ENCODE measurements around the gene NANOS3.

The NANOS3 gene

GRCh38 chr19:13884726-13885591, 8.0 kb downstream of the NANOS3 start:
- Histone ChIP-seq H3K79me1 (ENCODE audit: low read depth, low read length) (no peaks in the 10 kb centered on the region), H2BK12ac (ENCODE audit: low read length) (no peak overlapping the region), H3K4me3 (ENCODE audit: low read length in 2 of 2) (no peak overlapping the region), H4K8ac (ENCODE audit: low read depth, low read length) (no peak overlapping the region), H3K4ac (ENCODE audit: low read length) (peak overlapping the region; percentile 18), H2AK5ac (ENCODE audit: low read depth, low read length) (peak overlapping the region; percentile 76), H4K91ac (ENCODE audit: low read depth, low read length, poor library complexity) (no peak overlapping the region), H3K23ac (ENCODE audit: low read depth, low read length, poor library complexity) (peak overlapping the region; percentile 11), H2AFZ (ENCODE audit: low read length) (no peak overlapping the region), H3K9ac (ENCODE audit: low read depth, low read length, poor library complexity) (no peak overlapping the region), H2BK5ac (ENCODE audit: low read length) (no peak overlapping the region), H2BK15ac (ENCODE audit: low read length) (no peak overlapping the region), H3K36me3 (replicated peaks in 1 of 2; ENCODE audit: control insufficient read depth in 2 of 2, insufficient read depth in 2 of 2, low read length in 2 of 2) (no peaks in the 10 kb centered on the region), H3K4me1 (ENCODE audit: control insufficient read depth in 2 of 2, insufficient read depth in 1 of 2, low read depth in 1 of 2, low read length in 2 of 2) (peaks cover 17 to 23% of the 10 kb centered on the region in 2 donors), H2BK120ac (ENCODE audit: low read depth, low read length) (peak overlapping the region; percentile 78), H3K27ac (replicated peaks; ENCODE audit: low read length) (no peak overlapping the region), H3K4me2 (ENCODE audit: insufficient read depth, low read length, poor library complexity, severe bottlenecking) (no peak overlapping the region), H3K27me3 (ENCODE audit: control insufficient read depth in 3 of 3, insufficient read depth in 3 of 3, low read depth in 1 of 3, low read length in 3 of 3) (no peaks in the 10 kb centered on the region), H3K18ac (ENCODE audit: low read length) (peak overlapping the region; percentile 0), H3K14ac (ENCODE audit: low read length) (no peak overlapping the region), H3K9me3 (replicated peaks in 1 of 2; ENCODE audit: control insufficient read depth in 2 of 2, insufficient read depth in 1 of 2, low read depth in 1 of 2, low read length in 2 of 2) (no peaks in the 10 kb centered on the region)
- WGBS, 2 donors (ENCODE audit: extremely low coverage in 2 of 2, insufficient read length in 2 of 2, insufficient replicate concordance in 1 of 2), result no CpG with 5 or more reads among the region's 26 CpGs
- DNase-seq (ENCODE audit: low spot score), result no peak

- no peak overlapping the region for H4K8ac ChIP-seq (ENCODE audit: low read depth, low read length)
- WGBS, 2 donors (ENCODE audit: extremely low coverage in 2 of 2, insufficient read length in 2 of 2, insufficient replicate concordance in 1 of 2), result no CpG with 5 or more reads among the region's 20 CpGs
- peak overlapping the region; percentile 45 for H3K9ac ChIP-seq (ENCODE audit: low read depth, low read length, poor library complexity)
- no peak overlapping the region for H2BK15ac ChIP-seq (ENCODE audit: low read length)
- H3K4me1 ChIP-seq (ENCODE audit: control insufficient read depth in 2 of 2, insufficient read depth in 1 of 2, low read depth in 1 of 2, low read length in 2 of 2), result peaks cover 11 to 16% of the 10 kb centered on the region in 2 donors
- no peaks in the 10 kb centered on the region for H3K36me3 ChIP-seq (replicated peaks in 1 of 2; ENCODE audit: control insufficient read depth in 2 of 2, insufficient read depth in 2 of 2, low read length in 2 of 2)
- H2BK120ac ChIP-seq (ENCODE audit: low read depth, low read length), result no peak overlapping the region
- H2AFZ ChIP-seq (ENCODE audit: low read length), result no peak overlapping the region
- no peak overlapping the region for H3K27ac ChIP-seq (replicated peaks; ENCODE audit: low read length)
- no peak overlapping the region for H2BK12ac ChIP-seq (ENCODE audit: low read length)
- no peaks in the 10 kb centered on the region for H3K79me1 ChIP-seq (ENCODE audit: low read depth, low read length)
- H2BK5ac ChIP-seq (ENCODE audit: low read length), result no peak overlapping the region
- peak overlapping the region; percentile 3 for H3K18ac ChIP-seq (ENCODE audit: low read length)
- H4K91ac ChIP-seq (ENCODE audit: low read depth, low read length, poor library complexity), result no peak overlapping the region
- peak overlapping the region; percentile 76 for H2AK5ac ChIP-seq (ENCODE audit: low read depth, low read length)
- H3K4me3 ChIP-seq (ENCODE audit: low read length in 2 of 2), result no peak overlapping the region
- H3K23ac ChIP-seq (ENCODE audit: low read depth, low read length, poor library complexity), result no peak overlapping the region
- no peaks in the 10 kb centered on the region for H3K27me3 ChIP-seq (ENCODE audit: control insufficient read depth in 3 of 3, insufficient read depth in 3 of 3, low read depth in 1 of 3, low read length in 3 of 3)
- H3K4ac ChIP-seq (ENCODE audit: low read length), result no peak overlapping the region
- H3K9me3 ChIP-seq (replicated peaks in 1 of 2; ENCODE audit: control insufficient read depth in 2 of 2, insufficient read depth in 1 of 2, low read depth in 1 of 2, low read length in 2 of 2), result no peaks in the 10 kb centered on the region
- no peak for DNase-seq (ENCODE audit: low spot score)
- no peak overlapping the region for H3K4me2 ChIP-seq (ENCODE audit: insufficient read depth, low read length, poor library complexity, severe bottlenecking)
- H3K14ac ChIP-seq (ENCODE audit: low read length), result no peak overlapping the region
These were observed 9.0 kb downstream of the NANOS3 start for GRCh38 chr19:13885826-13886365.

- peaks cover 2 to 7% of the 10 kb centered on the region in 2 donors for H3K4me1 ChIP-seq (ENCODE audit: control insufficient read depth in 2 of 2, insufficient read depth in 1 of 2, low read depth in 1 of 2, low read length in 2 of 2)
- H2BK15ac ChIP-seq (ENCODE audit: low read length), result no peak overlapping the region
- no peak overlapping the region for H2BK5ac ChIP-seq (ENCODE audit: low read length)
- WGBS, 2 donors (ENCODE audit: extremely low coverage in 2 of 2, insufficient read length in 2 of 2, insufficient replicate concordance in 1 of 2), result no CpG with 5 or more reads among the region's 16 CpGs
- H3K4me2 ChIP-seq (ENCODE audit: insufficient read depth, low read length, poor library complexity, severe bottlenecking), result no peak overlapping the region
- no peak overlapping the region for H4K8ac ChIP-seq (ENCODE audit: low read depth, low read length)
- no peak overlapping the region for H4K91ac ChIP-seq (ENCODE audit: low read depth, low read length, poor library complexity)
- no peak overlapping the region for H3K23ac ChIP-seq (ENCODE audit: low read depth, low read length, poor library complexity)
- DNase-seq (ENCODE audit: low spot score), result no peak
- H2BK12ac ChIP-seq (ENCODE audit: low read length), result no peak overlapping the region
- H2BK120ac ChIP-seq (ENCODE audit: low read depth, low read length), result no peak overlapping the region
- no peaks in the 10 kb centered on the region for H3K9me3 ChIP-seq (replicated peaks in 1 of 2; ENCODE audit: control insufficient read depth in 2 of 2, insufficient read depth in 1 of 2, low read depth in 1 of 2, low read length in 2 of 2)
- no peak overlapping the region for H2AK5ac ChIP-seq (ENCODE audit: low read depth, low read length)
- no peak overlapping the region for H3K4ac ChIP-seq (ENCODE audit: low read length)
- no peak overlapping the region for H3K27ac ChIP-seq (replicated peaks; ENCODE audit: low read length)
- H3K14ac ChIP-seq (ENCODE audit: low read length), result no peak overlapping the region
- peak overlapping the region; percentile 2 for H3K18ac ChIP-seq (ENCODE audit: low read length)
- no peaks in the 10 kb centered on the region for H3K36me3 ChIP-seq (replicated peaks in 1 of 2; ENCODE audit: control insufficient read depth in 2 of 2, insufficient read depth in 2 of 2, low read length in 2 of 2)
- H2AFZ ChIP-seq (ENCODE audit: low read length), result no peak overlapping the region
- peak overlapping the region; percentile 24 for H3K9ac ChIP-seq (ENCODE audit: low read depth, low read length, poor library complexity)
- H3K27me3 ChIP-seq (ENCODE audit: control insufficient read depth in 3 of 3, insufficient read depth in 3 of 3, low read depth in 1 of 3, low read length in 3 of 3), result no peaks in the 10 kb centered on the region
- H3K79me1 ChIP-seq (ENCODE audit: low read depth, low read length), result no peaks in the 10 kb centered on the region
- no peak overlapping the region for H3K4me3 ChIP-seq (ENCODE audit: low read length in 2 of 2)
These were observed 10.1 kb downstream of the NANOS3 start for GRCh38 chr19:13887018-13887436.

- Histone ChIP-seq H3K4ac (ENCODE audit: low read length) (no peak overlapping the region), H2AK5ac (ENCODE audit: low read depth, low read length) (no peak overlapping the region), H3K36me3 (replicated peaks in 1 of 2; ENCODE audit: control insufficient read depth in 2 of 2, insufficient read depth in 2 of 2, low read length in 2 of 2) (no peaks in the 10 kb centered on the region), H4K91ac (ENCODE audit: low read depth, low read length, poor library complexity) (no peak overlapping the region), H2AFZ (ENCODE audit: low read length) (no peak overlapping the region), H3K27ac (replicated peaks; ENCODE audit: low read length) (no peak overlapping the region), H3K79me1 (ENCODE audit: low read depth, low read length) (no peaks in the 10 kb centered on the region), H2BK12ac (ENCODE audit: low read length) (no peak overlapping the region), H2BK120ac (ENCODE audit: low read depth, low read length) (no peak overlapping the region), H4K8ac (ENCODE audit: low read depth, low read length) (no peak overlapping the region), H3K4me2 (ENCODE audit: insufficient read depth, low read length, poor library complexity, severe bottlenecking) (no peak overlapping the region), H3K9ac (ENCODE audit: low read depth, low read length, poor library complexity) (peak overlapping the region; percentile 24), H3K18ac (ENCODE audit: low read length) (no peak overlapping the region), H3K4me1 (ENCODE audit: control insufficient read depth in 2 of 2, insufficient read depth in 1 of 2, low read depth in 1 of 2, low read length in 2 of 2) (peaks cover 1 to 2% of the 10 kb centered on the region in 2 donors), H2BK5ac (ENCODE audit: low read length) (no peak overlapping the region), H3K9me3 (replicated peaks in 1 of 2; ENCODE audit: control insufficient read depth in 2 of 2, insufficient read depth in 1 of 2, low read depth in 1 of 2, low read length in 2 of 2) (no peaks in the 10 kb centered on the region), H3K27me3 (ENCODE audit: control insufficient read depth in 3 of 3, insufficient read depth in 3 of 3, low read depth in 1 of 3, low read length in 3 of 3) (no peaks in the 10 kb centered on the region), H3K23ac (ENCODE audit: low read depth, low read length, poor library complexity) (no peak overlapping the region), H3K4me3 (ENCODE audit: low read length in 2 of 2) (no peak overlapping the region), H3K14ac (ENCODE audit: low read length) (no peak overlapping the region), H2BK15ac (ENCODE audit: low read length) (no peak overlapping the region)
- no peak for DNase-seq (ENCODE audit: low spot score)
- WGBS, 2 donors (ENCODE audit: extremely low coverage in 2 of 2, insufficient read length in 2 of 2, insufficient replicate concordance in 1 of 2), result no CpG with 5 or more reads among the region's 5 CpGs
These were observed 10.6 kb downstream of the NANOS3 start for GRCh38 chr19:13887517-13887916.

Data from neuronal stem cell (in vitro differentiated cells).